ENCODE data around the gene MANSC1. TPM values are rescaled to one million over a fixed set of nuclear protein-coding genes. Genes with fewer than 3 reads are reported as not detected.

The MANSC1 gene
- total RNA-seq, 2 donors from 2014 or later = 1.4 to 1.6 TPM

- no peak for DNase-seq (ENCODE audit: low spot score in 2 of 2)
Observed at GRCh38 chr12:12301122-12301521, 48.9 kb downstream of the MANSC1 start.

GRCh38 chr12:12297201-12297830, 52.7 kb downstream of the MANSC1 start:
- Mint-ChIP-seq H3K36me3 (no peaks in the 10 kb centered on the region), H3K27ac (no peak overlapping the region), H3K9me3 (no peaks in the 10 kb centered on the region)
- DNase-seq (ENCODE audit: low spot score in 2 of 2) (no peak), ATAC-seq (no peak)

More at GRCh38 chr12:12301122-12301521, 48.9 kb downstream of the MANSC1 start:
- ATAC-seq = no peak
- Mint-ChIP-seq H3K27ac (no peak overlapping the region), H3K9me3 (peaks cover 0 to 3% of the 10 kb centered on the region in 2 donors), H3K36me3 (no peaks in the 10 kb centered on the region)

- Mint-ChIP-seq H3K36me3 (no peaks in the 10 kb centered on the region), H3K9me3 (no peaks in the 10 kb centered on the region), H3K27ac (no peak overlapping the region)
- ATAC-seq (no peak), DNase-seq (ENCODE audit: low spot score in 2 of 2) (no peak)
Observed at GRCh38 chr12:12294215-12295005, 55.6 kb downstream of the MANSC1 start.

GRCh38 chr12:12290206-12290605, 59.8 kb downstream of the MANSC1 start:
- H3K9me3 Mint-ChIP-seq = no peaks in the 10 kb centered on the region
- no peaks in the 10 kb centered on the region for H3K36me3 Mint-ChIP-seq
- ATAC-seq (no peak), DNase-seq (ENCODE audit: low spot score in 2 of 2) (no peak)
- no peak overlapping the region for H3K27ac Mint-ChIP-seq

DNA sequence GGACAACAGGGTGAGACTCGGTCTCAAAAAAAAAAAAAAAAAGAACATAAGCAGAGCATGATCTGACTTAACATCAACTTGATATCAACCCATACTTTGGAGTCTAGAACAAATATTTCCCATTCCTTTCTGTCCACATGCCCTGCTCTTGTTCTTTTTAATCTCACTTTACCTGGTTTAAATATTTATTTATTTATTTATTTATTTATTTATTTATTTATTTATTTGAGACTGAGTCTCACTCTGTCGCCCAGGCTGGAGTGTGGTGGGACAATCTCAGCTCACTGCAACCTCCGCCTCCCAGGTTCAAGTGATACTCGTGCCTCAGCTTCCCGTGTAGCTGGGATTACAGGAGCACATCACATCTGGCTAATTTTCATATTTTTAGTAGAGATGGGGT, 63.6 kb downstream of the MANSC1 start:
- Mint-ChIP-seq H3K36me3 (no peaks in the 10 kb centered on the region), H3K9me3 (no peaks in the 10 kb centered on the region), H3K27ac (no peak overlapping the region)
- ATAC-seq (no peak), DNase-seq (ENCODE audit: low spot score in 2 of 2) (no peak)

GRCh38 chr12:12282761-12283425, 67.1 kb downstream of the MANSC1 start:
- H3K36me3 Mint-ChIP-seq = peaks cover 0 to 3% of the 10 kb centered on the region in 2 donors
- no peak for DNase-seq (ENCODE audit: low spot score in 2 of 2)
- no peak overlapping the region for H3K27ac Mint-ChIP-seq
- peaks cover 1 to 2% of the 10 kb centered on the region in 2 donors for H3K9me3 Mint-ChIP-seq
- ATAC-seq = no peak

- H3K27ac Mint-ChIP-seq = no peak overlapping the region
- no peak for ATAC-seq
- H3K9me3 Mint-ChIP-seq = peaks cover 5 to 6% of the 10 kb centered on the region in 2 donors
Observed at GRCh38 chr12:12282202-12282601, 67.8 kb downstream of the MANSC1 start.

GRCh38 chr12:12281134-12281533, 68.9 kb downstream of the MANSC1 start:
- DNase-seq (ENCODE audit: low spot score in 2 of 2) = no peak
- Mint-ChIP-seq H3K27ac (no peak overlapping the region), H3K36me3 (peaks cover 0 to 14% of the 10 kb centered on the region in 2 donors), H3K9me3 (peaks cover 6 to 7% of the 10 kb centered on the region in 2 donors)
- ATAC-seq = no peak

More at GRCh38 chr12:12282202-12282601, 67.8 kb downstream of the MANSC1 start:
- DNase-seq (ENCODE audit: low spot score in 2 of 2) = no peak
- H3K36me3 Mint-ChIP-seq = peaks cover 0 to 10% of the 10 kb centered on the region in 2 donors

GRCh38 chr12:12278899-12279298, 71.1 kb downstream of the MANSC1 start:
- peak in 1 of 2 donors; percentile 14 for ATAC-seq
- peaks cover 0 to 14% of the 10 kb centered on the region in 2 donors for H3K36me3 Mint-ChIP-seq
- peaks cover 6 to 15% of the 10 kb centered on the region in 2 donors for H3K9me3 Mint-ChIP-seq
- no peak overlapping the region for H3K27ac Mint-ChIP-seq
- DNase-seq (ENCODE audit: low spot score in 2 of 2) = no peak

Other genes starting within 250 kb of the MANSC1 start
- 1 to 10 TPM; 4.1 to 5.4 TPM for gene LRP6, start 83.2 kb downstream of the MANSC1 start, total RNA-seq
- gene BORCS5, start 6.8 kb upstream of the MANSC1 start, total RNA-seq = 10 to 100 TPM; 25.8 to 33.6 TPM
- 10 to 100 TPM; 37.4 to 64.8 TPM for gene DUSP16, start 212.6 kb upstream of the MANSC1 start, total RNA-seq